GM23248 (cell line): ENCODE results near the gene ZFP36L1. TPM values are rescaled to one million over a fixed set of nuclear protein-coding genes. Genes with fewer than 3 reads are reported as not detected.

Source experiments
- DNase-seq: peaks from one replicate; pipeline ENCODE4 v3.0.0-alpha.2; 2015
- H2AFZ ChIP-seq: fragments of 200-600 bp; sonication (generic); 2 replicates; pipeline ENCODE4 v1.6.1; 2016; ENCODE audit warnings: antibody characterized with exemption
- H3F3A ChIP-seq: fragments of 200-600 bp; sonication (generic); 2 replicates; pipeline ENCODE4 v1.6.1; 2016; ENCODE audit warnings: mild to moderate bottlenecking, antibody characterized with exemption, mixed run types; ENCODE audit not compliant: insufficient read depth
- H3K27ac ChIP-seq: fragments of 200-600 bp; sonication (generic); 2 replicates; pipeline ENCODE4 v1.5.1; 2016; ENCODE audit warnings: mild to moderate bottlenecking
- H3K27me3 ChIP-seq: fragments of 200-600 bp; sonication (generic); replicated peaks from 2 replicates; pipeline ENCODE4 v1.6.1; 2016; ENCODE audit warnings: mild to moderate bottlenecking; ENCODE audit not compliant: insufficient read depth
- H3K36me3 ChIP-seq: fragments of 200-600 bp; sonication (generic); 2 replicates; pipeline ENCODE4 v1.6.1; 2016; ENCODE audit warnings: low read depth, mild to moderate bottlenecking
- H3K4me1 ChIP-seq: fragments of 200-600 bp; sonication (generic); 2 replicates; pipeline ENCODE4 v1.6.1; 2016; ENCODE audit warnings: mild to moderate bottlenecking; ENCODE audit not compliant: insufficient read depth
- H3K4me2 ChIP-seq: fragments of 200-600 bp; sonication (generic); one replicate; pipeline ENCODE4 v1.6.1; 2016; ENCODE audit warnings: mild to moderate bottlenecking; ENCODE audit not compliant: unreplicated experiment
- H3K4me3 ChIP-seq: fragments of 200-600 bp; sonication (generic); 2 replicates; pipeline ENCODE4 v1.5.1; 2016; ENCODE audit warnings: mild to moderate bottlenecking
- H3K79me2 ChIP-seq: fragments of 200-600 bp; sonication (generic); 2 replicates; pipeline ENCODE4 v1.6.1; 2016; ENCODE audit warnings: mild to moderate bottlenecking; ENCODE audit not compliant: insufficient read depth
- H3K9ac ChIP-seq: fragments of 200-600 bp; sonication (generic); 2 replicates; pipeline ENCODE4 v1.6.1; 2016; ENCODE audit warnings: mild to moderate bottlenecking
- H3K9me2 ChIP-seq: fragments of 200-600 bp; sonication (generic); 2 replicates; pipeline ENCODE4 v1.6.1; 2016; ENCODE audit warnings: mixed run types, mild to moderate bottlenecking, moderate library complexity; ENCODE audit not compliant: insufficient read depth
- H3K9me3 ChIP-seq: fragments of 200-600 bp; sonication (generic); one replicate; pipeline ENCODE4 v1.6.1; 2017; ENCODE audit warnings: low read depth
- H4K20me1 ChIP-seq: fragments of 200-600 bp; sonication (generic); 2 replicates; pipeline ENCODE4 v1.6.0; 2016; ENCODE audit not compliant: insufficient read depth
- EZH2 ChIP-seq: fragments of 200-600 bp; sonication (generic); IDR thresholded peaks from 2 replicates; pipeline ENCODE4 v1.6.1; 2018; ENCODE audit warnings: antibody characterized with exemption, mild to moderate bottlenecking; ENCODE audit not compliant: insufficient read depth, poor library complexity, severe bottlenecking
- EZH2phosphoT487 ChIP-seq: fragments of 200-600 bp; sonication (generic); IDR thresholded peaks from 2 replicates; pipeline ENCODE4 v1.6.1; 2018; ENCODE audit warnings: antibody characterized with exemption, moderate library complexity, mild to moderate bottlenecking, low read depth; ENCODE audit not compliant: insufficient read depth
- WGBS, 2 experiments: methylation state at CpG; one replicate each; pipeline ENCODE4 v1.1.6; 2015 to 2017; ENCODE audit warnings: low lambda C conversion rate in 2 of 2, low coverage in 1 of 2; ENCODE audit errors: missing lambda C conversion rate in 2 of 2; 5-methylcytosine and 5-hydroxymethylcytosine counted together
- in situ Hi-C: fragments of 300-500 bp; cut with MboI; formaldehyde crosslinking; loops from 2 replicates; pipeline ENCODE4 v1.15.0; 2020
- polyA plus RNA-seq: library from polyadenylated mRNA; unstranded; fragments of >200 nt; fragmentation: Nextera tagmentation; extraction: Ambion mirVana; gene quantifications from 2 replicates; pipeline ENCODE4 v1.2.1, GENCODE V29; 2016
- total RNA-seq: library from RNA; depleted of rRNA; stranded (reverse); fragments of >200 nt; shearing (Covaris generic); gene quantifications from 2 replicates; pipeline ENCODE4 v1.2.3, GENCODE V29; 2014

ZFP36L1 gene
- total and polyA plus RNA-seq, 2 experiments from 2014 or later: 92.9 to 599 TPM

DNA sequence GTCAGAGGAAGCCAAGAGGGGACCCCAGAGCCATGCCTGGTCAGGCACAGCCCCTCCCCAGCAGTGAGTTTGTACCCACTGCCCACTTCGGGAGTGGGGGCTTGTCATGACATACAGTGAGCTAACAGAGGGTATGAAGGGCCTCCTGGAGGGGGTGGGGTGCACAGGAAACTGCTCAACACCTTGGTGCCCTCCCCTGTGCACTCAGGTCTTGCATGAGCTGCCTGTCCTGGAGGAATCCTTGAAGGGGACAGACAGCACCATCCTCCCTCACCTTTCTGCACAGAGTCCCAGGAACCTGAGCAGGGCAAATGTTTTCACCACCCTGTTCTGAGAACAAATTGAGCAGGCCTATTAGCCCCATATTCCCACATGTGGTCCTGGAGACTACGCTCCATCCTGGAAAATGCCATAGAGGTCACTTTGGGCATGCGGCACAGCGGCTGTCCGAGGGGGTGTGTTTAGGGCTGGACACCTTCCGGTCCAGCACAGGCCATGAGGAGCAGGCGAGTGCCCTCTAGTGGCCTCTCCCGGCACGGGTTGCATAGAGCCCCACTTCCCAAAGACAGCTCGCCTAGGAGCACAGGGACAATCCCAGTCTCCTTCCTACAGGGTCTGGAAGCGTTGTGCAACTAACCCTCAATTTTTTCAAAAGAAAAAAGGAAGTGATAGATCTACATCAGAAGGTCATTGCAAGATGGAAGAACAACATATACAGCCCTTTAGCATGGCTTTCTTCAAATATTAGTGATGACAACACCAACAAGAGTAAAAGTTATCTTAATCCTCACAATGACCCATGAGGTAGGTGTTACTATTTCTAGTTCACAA, 31.9 kb upstream of the ZFP36L1 start:
- Histone ChIP-seq H3K36me3 (no peaks in the 10 kb centered on the region), H3K9me2 (no peaks in the 10 kb centered on the region), H3K9ac (no peak overlapping the region), H4K20me1 (no peaks in the 10 kb centered on the region), H3F3A (peaks cover 5% of the 10 kb centered on the region; the same call in 1 of the 2 replicates), H3K4me3 (no peak overlapping the region), H3K4me2 (peak overlapping the region; percentile 4), H2AFZ (peak overlapping the region; percentile 65), H3K9me3 (no peaks in the 10 kb centered on the region), H3K79me2 (no peaks in the 10 kb centered on the region), H3K27me3 (no peaks in the 10 kb centered on the region), H3K27ac (no peak overlapping the region), H3K4me1 (no peaks in the 10 kb centered on the region)
- no peak for TF ChIP-seq EZH2
- TF ChIP-seq EZH2phosphoT487: no peak
- DNase-seq: peak; percentile 83
- in situ Hi-C loops: loop anchor here (10.0 kb wide), 2 partner anchors 580 to 880 kb away; no protein-coding TSS in a partner anchor
- 12% methylated on average over 11 of the region's 11 CpGs for WGBS, 2 experiments

DNA sequence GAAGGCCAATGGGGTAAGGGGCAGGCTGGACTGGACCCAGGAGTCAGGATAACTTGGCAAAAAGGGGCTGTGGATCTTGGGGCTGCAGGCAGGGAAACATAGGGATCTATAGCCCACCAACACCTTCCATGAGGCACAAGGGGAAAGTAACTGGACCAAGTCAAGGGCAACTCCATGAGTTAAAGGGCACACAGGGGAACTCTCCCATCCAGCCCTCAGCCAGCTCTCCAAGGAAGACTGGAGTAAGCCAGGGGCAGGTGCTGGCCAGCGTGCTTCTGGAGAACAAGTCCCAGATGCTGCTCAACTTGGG, 31.3 kb upstream of the ZFP36L1 start:
- in situ Hi-C loops: loop anchor here (10.0 kb wide), 2 partner anchors 579 to 879 kb away; no protein-coding TSS in a partner anchor
- TF ChIP-seq EZH2 (no peak), EZH2phosphoT487 (no peak)

DNA sequence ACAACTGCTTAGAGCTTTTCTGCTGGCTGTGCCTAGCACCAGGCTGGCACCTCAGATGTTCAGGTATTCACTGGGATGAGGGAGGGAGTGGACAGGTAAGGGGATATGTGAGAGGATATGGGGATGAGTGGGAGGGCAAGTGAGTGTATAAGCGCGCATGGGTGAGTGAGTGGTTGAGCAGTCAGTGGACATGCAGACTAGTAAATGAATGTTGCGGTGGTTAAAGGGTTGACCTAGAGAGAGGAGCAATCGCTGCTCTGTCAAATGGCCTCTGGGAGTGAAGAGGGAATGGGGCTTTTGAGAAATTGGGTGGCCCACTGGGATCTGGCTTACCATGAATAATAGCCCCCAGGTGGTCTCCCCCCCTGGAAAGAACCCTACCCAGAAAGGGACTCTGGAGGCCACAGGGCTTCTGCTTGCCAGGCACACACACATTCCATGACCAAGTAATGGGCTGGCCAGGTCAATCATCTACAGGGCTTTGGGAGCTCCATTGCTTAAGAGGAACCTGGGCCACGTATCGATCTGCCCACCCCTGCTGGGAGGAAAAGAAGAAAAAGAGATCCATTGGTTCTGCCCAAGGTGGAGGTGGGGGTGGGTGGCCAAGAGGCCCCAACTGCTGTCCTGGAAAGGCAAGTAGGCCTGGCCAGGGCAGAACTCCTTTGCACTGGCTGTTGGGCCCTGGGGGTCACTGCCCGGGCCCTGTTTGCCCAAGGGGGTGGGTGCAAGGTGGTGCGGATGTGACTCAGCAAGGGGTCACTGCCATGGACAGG, 30.8 kb upstream of the ZFP36L1 start:
- Histone ChIP-seq H3K9ac (no peak overlapping the region), H3K9me2 (no peaks in the 10 kb centered on the region), H3K27me3 (no peaks in the 10 kb centered on the region), H3K4me1 (no peaks in the 10 kb centered on the region), H3K79me2 (no peaks in the 10 kb centered on the region), H2AFZ (no peak overlapping the region), H3K36me3 (no peaks in the 10 kb centered on the region), H3K4me2 (no peak overlapping the region), H4K20me1 (no peaks in the 10 kb centered on the region), H3K27ac (no peak overlapping the region), H3F3A (peaks cover 3% of the 10 kb centered on the region; the same call in 1 of the 2 replicates), H3K4me3 (no peak overlapping the region), H3K9me3 (no peaks in the 10 kb centered on the region)
- DNase-seq: no peak
- in situ Hi-C loops: loop anchor here (10.0 kb wide), 2 partner anchors 579 to 879 kb away; no protein-coding TSS in a partner anchor
- 93 to 94% methylated on average over 8 of the region's 8 CpGs for WGBS, 2 experiments
- TF ChIP-seq EZH2 (no peak), EZH2phosphoT487 (no peak)

More for the DNA sequence above, 31.3 kb upstream of the ZFP36L1 start:
- H3K9me2 ChIP-seq: no peaks in the 10 kb centered on the region
- H3F3A ChIP-seq: peaks cover 5% of the 10 kb centered on the region; the same call in 1 of the 2 replicates
- no peak overlapping the region for H3K27ac ChIP-seq
- H3K4me1 ChIP-seq: no peaks in the 10 kb centered on the region
- no peaks in the 10 kb centered on the region for H3K9me3 ChIP-seq
- H3K9ac ChIP-seq: no peak overlapping the region
- H3K4me3 ChIP-seq: no peak overlapping the region
- no peaks in the 10 kb centered on the region for H3K27me3 ChIP-seq
- no peaks in the 10 kb centered on the region for H3K79me2 ChIP-seq
- no peak overlapping the region for H3K4me2 ChIP-seq
- no peaks in the 10 kb centered on the region for H4K20me1 ChIP-seq
- 89 to 92% methylated on average over 1 of the region's 1 CpG for WGBS, 2 experiments
- H2AFZ ChIP-seq: peak overlapping the region; percentile 65
- DNase-seq: no peak
- no peaks in the 10 kb centered on the region for H3K36me3 ChIP-seq

DNA sequence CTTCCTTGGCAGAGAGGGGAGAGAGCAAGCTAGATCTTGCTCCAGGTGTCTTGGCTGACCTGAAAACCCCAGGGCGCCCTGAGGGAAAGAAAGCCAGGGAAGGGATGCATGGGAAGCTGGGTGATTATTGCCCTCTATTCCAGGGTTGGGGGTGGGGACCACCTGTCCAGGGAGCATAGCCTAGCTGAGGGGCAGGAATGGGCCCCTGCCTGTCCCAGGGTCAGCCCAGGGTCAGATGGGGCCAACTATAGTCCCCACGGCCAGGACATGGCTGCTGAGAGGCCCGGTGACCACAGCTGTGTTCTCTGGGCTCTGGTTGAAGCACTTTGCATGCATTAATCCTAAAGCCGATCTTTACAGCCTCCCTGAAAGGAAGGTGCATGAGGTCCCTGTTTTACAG, 30.1 kb upstream of the ZFP36L1 start:
- H3K9me3 ChIP-seq: no peaks in the 10 kb centered on the region
- H3K27ac ChIP-seq: no peak overlapping the region
- 59% methylated on average over 4 of the region's 4 CpGs for WGBS, 2 experiments
- H3K27me3 ChIP-seq: no peaks in the 10 kb centered on the region
- no peak overlapping the region for H3K4me3 ChIP-seq
- no peak overlapping the region for H3K4me2 ChIP-seq
- H4K20me1 ChIP-seq: no peaks in the 10 kb centered on the region
- no peak overlapping the region for H3K9ac ChIP-seq
- no peaks in the 10 kb centered on the region for H3F3A ChIP-seq
- no peaks in the 10 kb centered on the region for H3K79me2 ChIP-seq
- H3K4me1 ChIP-seq: no peaks in the 10 kb centered on the region
- no peaks in the 10 kb centered on the region for H3K36me3 ChIP-seq
- in situ Hi-C loops: loop anchor here (10.0 kb wide), 2 partner anchors 578 to 878 kb away; no protein-coding TSS in a partner anchor
- TF ChIP-seq EZH2 (no peak), EZH2phosphoT487 (no peak)
- H3K9me2 ChIP-seq: no peaks in the 10 kb centered on the region
- DNase-seq: no peak
- H2AFZ ChIP-seq: no peak overlapping the region
